Stimulated activated CD4-positive, alpha-beta T cell treated with anti-CD3 and anti-CD28 coated beads, TNF-alpha, amount 100 ng/mL, for 4 hours (primary cell): ENCODE results near the gene SORBS2.

Source experiments
- DNase-seq, 3 experiments: peaks; one replicate each; pipeline ENCODE4 v3.0.0-alpha.2; 2020; ENCODE audit warnings: low read depth in 3 of 3

SORBS2 gene

DNA sequence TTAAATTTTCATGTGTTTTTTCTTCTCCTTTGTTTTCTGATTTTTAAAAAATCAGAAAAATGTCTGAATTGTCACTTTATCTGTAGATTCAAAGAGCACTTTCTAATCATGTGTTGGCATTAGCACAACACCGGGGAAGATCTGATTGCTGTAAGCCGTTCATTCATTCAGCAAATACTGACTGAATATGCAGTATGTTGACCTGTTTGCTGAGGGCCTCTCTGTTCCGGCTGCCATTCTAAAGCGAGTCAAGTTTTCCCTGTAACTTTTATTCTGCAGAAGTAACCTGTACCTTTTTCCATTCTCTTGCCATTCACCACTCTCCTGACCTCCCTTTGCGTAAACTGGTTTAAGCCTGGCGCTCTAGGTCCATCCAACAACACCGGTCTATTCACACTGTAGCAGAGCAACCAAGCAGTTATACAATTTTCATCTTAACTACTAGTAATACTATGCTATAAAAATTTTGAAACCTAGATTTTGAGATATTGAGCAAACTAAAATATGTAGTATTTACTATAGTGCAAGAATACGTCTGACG is 6.7 kb downstream of the SORBS2 start:
- no peak for DNase-seq

GRCh38 chr4:185803022-185803421 is 9.0 kb downstream of the SORBS2 start:
- no peak for DNase-seq

GRCh38 chr4:185801471-185801870 is 10.5 kb downstream of the SORBS2 start:
- DNase-seq, result no peak

- no peak for DNase-seq
Observed at GRCh38 chr4:185800266-185800945, 11.6 kb downstream of the SORBS2 start.

DNA sequence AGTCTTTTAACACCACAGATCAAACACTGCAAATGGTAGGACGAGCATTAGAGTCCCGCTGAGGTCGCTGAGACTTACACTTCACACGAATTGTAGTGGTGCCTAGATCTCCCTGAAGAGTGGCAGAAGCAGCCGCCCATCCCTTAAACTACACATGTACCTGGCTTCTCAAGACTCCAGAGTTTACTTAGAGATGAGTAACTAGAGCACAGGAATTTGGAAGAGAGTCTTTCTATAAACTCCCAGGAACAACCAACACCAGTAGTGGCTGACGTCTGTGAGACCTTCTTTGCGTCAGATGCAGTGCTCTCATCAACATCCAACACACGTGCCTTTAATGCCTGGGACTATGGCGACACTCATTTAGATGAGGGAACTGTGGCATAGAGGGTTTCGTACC is 12.6 kb downstream of the SORBS2 start:
- no peak for DNase-seq

- no peak for DNase-seq
Observed at GRCh38 chr4:185797596-185798338, 14.2 kb downstream of the SORBS2 start.

DNA sequence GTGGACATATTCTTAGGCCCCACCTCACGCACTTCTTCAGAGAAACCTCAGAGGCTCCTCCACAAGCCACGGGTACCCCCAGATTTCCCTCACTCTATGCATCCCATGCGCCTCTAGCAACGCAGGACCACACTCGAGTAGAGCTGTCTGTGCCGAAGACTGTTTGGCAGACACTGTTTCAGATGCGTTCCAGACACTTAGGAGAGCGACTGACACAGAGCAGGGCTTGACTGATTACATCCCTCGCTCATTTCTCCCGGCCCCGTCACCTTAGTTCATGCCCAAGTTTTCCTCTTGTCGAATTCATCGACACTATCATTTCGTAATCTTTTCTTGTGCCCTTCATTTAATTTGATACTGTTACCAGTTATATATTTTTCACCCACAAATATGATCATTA is 15.0 kb downstream of the SORBS2 start:
- DNase-seq, result no peak

- no peak for DNase-seq
Observed at GRCh38 chr4:185796176-185796575, 15.8 kb downstream of the SORBS2 start.

DNA sequence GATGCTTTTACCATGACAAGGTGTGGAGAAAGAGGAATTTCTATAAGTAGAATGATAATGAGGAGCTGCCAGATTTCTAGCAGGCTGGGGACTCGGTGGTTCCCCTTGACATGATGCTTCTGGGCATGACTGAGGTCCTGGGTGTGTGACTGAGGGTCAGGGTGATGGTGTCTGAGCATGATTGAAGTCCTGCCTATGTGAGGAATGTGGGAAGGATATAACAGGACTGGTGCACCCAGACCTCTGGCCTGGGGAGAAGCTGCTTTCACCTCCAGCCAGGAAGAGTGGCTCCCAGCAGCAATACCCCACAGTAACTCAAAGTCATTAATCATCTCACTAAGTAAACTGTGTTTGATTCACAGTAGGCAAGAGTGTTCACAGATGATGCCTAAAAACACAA is 17.4 kb downstream of the SORBS2 start:
- DNase-seq, result no peak

DNA sequence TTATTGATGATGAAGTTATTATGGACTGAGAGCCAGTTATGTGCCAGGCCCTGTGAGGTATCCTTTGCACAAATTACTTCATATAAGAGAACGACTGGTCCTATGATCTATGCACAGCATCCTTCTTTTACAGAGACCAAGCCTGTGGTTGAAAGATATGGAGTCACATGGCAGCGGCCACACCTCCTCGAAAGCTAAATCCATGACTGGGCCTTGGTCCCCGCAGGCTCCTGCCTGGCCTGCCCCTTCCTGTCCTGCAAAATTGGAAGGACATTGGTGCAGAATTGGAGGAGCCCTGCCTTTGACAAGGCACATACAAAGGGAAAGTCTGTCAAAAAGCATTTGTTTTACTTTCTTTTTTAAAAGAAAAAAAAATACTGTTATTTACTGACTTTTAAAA is 18.3 kb downstream of the SORBS2 start:
- DNase-seq, result no peak

- no peak for DNase-seq
Observed at GRCh38 chr4:185793116-185793485, 18.9 kb downstream of the SORBS2 start.

- DNase-seq, result no peak
Observed at GRCh38 chr4:185792384-185793115, 19.4 kb downstream of the SORBS2 start.

- no peak for DNase-seq
Observed at GRCh38 chr4:185787926-185788679, 23.9 kb downstream of the SORBS2 start.

DNA sequence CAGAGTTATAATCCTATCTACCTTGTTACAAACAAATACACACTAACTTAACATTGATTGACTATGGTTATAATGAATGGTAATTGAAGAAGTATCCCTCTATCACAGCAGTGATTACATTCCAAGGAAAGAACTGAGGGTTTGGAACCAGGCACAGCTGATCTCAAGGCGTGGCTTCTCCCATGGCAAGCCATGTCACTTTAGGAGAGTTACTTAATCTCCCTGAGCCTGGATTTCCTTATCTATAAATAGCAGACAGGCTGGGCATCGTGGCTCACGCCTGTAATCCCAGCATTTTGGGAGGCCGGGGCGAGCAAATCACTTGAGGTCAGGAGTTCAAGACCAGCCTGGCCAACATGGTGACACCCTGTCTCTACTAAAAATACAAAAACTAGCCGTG is 25.6 kb downstream of the SORBS2 start:
- no peak for DNase-seq

- no peak for DNase-seq
Observed at GRCh38 chr4:185783574-185783973, 28.4 kb downstream of the SORBS2 start.

GRCh38 chr4:185782523-185782922 is 29.5 kb downstream of the SORBS2 start:
- no peak for DNase-seq

DNA sequence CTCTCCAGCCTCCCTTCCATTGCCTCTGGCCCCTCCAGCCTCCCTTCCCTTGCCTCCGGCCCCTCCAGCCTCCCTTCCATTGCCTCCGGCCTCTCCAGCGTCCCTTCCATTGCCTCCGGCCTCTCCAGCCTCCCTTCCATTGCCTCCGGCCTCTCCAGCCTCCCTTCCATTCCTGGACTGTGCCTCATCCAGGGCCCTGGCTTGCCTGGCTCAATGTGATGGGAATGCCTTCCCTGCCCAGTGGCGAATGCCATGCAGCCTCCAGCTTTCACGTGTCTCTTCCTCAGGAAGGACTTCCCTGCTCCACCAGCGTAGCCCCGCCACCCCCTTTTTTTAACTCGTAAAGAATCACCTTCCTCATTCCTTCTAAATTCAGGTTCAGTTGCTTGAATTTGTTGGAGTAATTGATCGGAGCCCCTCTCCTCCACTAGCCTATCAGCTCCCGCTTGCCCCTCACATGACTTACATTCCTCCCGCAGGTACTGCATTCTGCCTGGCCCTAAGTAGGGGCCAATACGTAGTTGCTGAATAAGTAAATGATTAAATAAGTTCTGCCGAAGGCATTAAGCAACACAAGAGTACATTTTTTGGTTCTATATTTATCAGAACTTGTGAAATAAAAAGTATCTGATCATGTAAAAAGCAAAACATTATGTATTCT is 30.3 kb downstream of the SORBS2 start:
- DNase-seq, result no peak

DNA sequence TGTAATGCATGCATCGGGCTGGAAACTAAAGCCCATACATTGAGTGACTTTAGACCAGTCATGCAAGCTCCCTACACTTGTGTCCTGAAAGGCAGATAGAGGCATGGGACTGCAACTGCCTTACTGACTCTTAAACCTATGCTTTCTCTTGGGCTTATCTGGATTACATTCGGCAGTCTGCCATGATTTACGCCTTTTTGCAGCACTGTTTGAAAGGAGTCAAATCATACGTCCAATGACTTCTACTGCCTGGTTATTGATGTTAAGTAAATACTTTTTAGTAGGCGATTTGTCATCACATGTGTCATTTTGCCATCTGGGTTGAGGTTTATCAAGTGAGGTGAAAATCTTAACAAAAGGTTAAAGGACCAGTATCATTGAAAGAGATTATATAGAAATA is 31.5 kb downstream of the SORBS2 start:
- no peak for DNase-seq

GRCh38 chr4:185779517-185779916 is 32.5 kb downstream of the SORBS2 start:
- DNase-seq, result no peak

GRCh38 chr4:185778307-185778706 is 33.7 kb downstream of the SORBS2 start:
- no peak for DNase-seq

DNA sequence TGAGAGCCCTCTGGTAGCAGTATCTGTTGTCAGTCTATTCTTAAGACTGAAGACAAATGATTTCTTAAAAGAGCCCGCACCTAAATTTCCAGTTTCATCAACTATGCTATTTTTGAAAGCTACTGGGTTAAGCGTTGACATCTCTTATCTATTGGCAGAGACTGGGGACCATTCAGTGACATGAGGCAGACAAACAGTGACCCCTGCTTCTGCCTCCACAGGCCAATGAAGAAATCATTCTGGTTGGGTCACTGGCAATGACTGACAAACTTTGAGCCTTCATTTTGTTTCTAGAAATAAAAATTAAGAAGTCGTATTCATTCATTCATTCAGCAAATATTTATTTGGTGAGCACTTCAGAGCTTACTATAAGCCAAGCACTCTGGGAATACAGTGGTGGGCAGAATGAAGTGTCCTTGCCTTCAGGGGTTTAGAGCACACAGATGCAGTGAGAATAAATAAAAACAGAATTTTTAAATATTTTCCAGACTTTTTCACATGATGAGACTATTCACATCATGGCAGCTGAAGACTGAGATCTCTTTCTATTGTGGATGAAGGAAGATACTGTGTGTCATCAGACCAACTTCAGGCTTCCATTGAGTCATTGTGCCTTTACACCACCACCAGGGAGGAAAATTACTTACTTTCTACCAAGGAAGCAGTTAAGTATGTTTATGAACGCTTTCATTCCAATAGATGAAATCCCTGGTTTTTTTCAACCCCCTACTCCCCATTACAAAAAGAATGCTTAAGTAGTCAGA is 36.0 kb downstream of the SORBS2 start:
- no peak for DNase-seq
